HG02970 (cell line): ENCODE data around the gene KRTAP10-5.
"Not testable (repeated sequence)": the region's sequence is repeated elsewhere in the genome, so short reads cannot be mapped to it uniquely, and the experiment has no call there.

ENCODE experiments used
- ATAC-seq: cut with Tn5 transposase; IDR thresholded peaks from one replicate; pipeline ENCODE4 v1.9.1; 2021; ENCODE audit warnings: mild to moderate bottlenecking, moderate library complexity, moderate number of reproducible peaks; ENCODE audit not compliant: unreplicated experiment, low FRiP score

The KRTAP10-5 gene

GRCh38 chr21:44612029-44612486, 31.7 kb upstream of the KRTAP10-5 start, which contains the start of gene KRTAP10-8:
KRTAP10-8 (plus strand) TSS chr21:44612079; CDS start chr21:44612101, 22 bp downstream.
- ATAC-seq, result no peak

GRCh38 chr21:44611551-44611950, 31.1 kb upstream of the KRTAP10-5 start:
- no peak for ATAC-seq

GRCh38 chr21:44610157-44610843, 29.9 kb upstream of the KRTAP10-5 start:
- not testable (repeated sequence) for ATAC-seq

- no peak for ATAC-seq
These were observed 28.8 kb upstream of the KRTAP10-5 start for GRCh38 chr21:44609193-44609592.

GRCh38 chr21:44606495-44606894, 26.1 kb upstream of the KRTAP10-5 start:
- no peak for ATAC-seq

- ATAC-seq, result no peak
These were observed 23.5 kb upstream of the KRTAP10-5 start for GRCh38 chr21:44603911-44604310.

GRCh38 chr21:44603109-44603875, 22.9 kb upstream of the KRTAP10-5 start:
- ATAC-seq, result no peak

GRCh38 chr21:44602463-44602850, 22.1 kb upstream of the KRTAP10-5 start:
- ATAC-seq, result no peak

- ATAC-seq, result no peak
These were observed 21.4 kb upstream of the KRTAP10-5 start for GRCh38 chr21:44601596-44602462.

- ATAC-seq, result not testable (repeated sequence)
These were observed 20.7 kb upstream of the KRTAP10-5 start for GRCh38 chr21:44601091-44601490.

GRCh38 chr21:44600118-44600978, 19.9 kb upstream of the KRTAP10-5 start, which contains the start of gene KRTAP10-7:
KRTAP10-7 (plus strand) TSS chr21:44600597; CDS start chr21:44600622, 25 bp downstream.
- not testable (repeated sequence) for ATAC-seq

- no peak for ATAC-seq
These were observed 19.0 kb upstream of the KRTAP10-5 start for GRCh38 chr21:44599264-44600029.

- no peak for ATAC-seq
These were observed 17.7 kb upstream of the KRTAP10-5 start for GRCh38 chr21:44598061-44598460.

- no peak for ATAC-seq
These were observed 15.8 kb upstream of the KRTAP10-5 start for GRCh38 chr21:44596068-44596725.

- no peak for ATAC-seq
These were observed 15.1 kb upstream of the KRTAP10-5 start for GRCh38 chr21:44595524-44595923.

GRCh38 chr21:44594406-44594916, 14.1 kb upstream of the KRTAP10-5 start:
- no peak for ATAC-seq

GRCh38 chr21:44593598-44594405, 13.4 kb upstream of the KRTAP10-5 start:
- ATAC-seq, result no peak
